Frontal cortex (tissue), 4 donors: ENCODE results near the gene QPRT. TPM values are rescaled to one million over a fixed set of nuclear protein-coding genes. Genes with fewer than 3 reads are reported as not detected.
"Not testable (repeated sequence)": the region's sequence is repeated elsewhere in the genome, so short reads cannot be mapped to it uniquely, and the experiment has no call there.

Experiments
- DNase-seq, 2 donors: peaks; one replicate each; pipeline ENCODE4 v3.0.0; 2012; ENCODE audit warnings: low spot score in 2 of 2
- FAIRE-seq: peaks from 2 replicates; lab custom pipeline; 2012; peaks lifted over from hg19 to GRCh38; lab: Jason Lieb, UNC
- total RNA-seq: library from RNA; depleted of rRNA; stranded (reverse); fragments of >200 nt; gene quantifications from one replicate; pipeline ENCODE4 v1.2.3, GENCODE V29; 2014
- donor health status: control.
- donor health status: control.
- donor health status: control.

Gene QPRT
- total RNA-seq, 1 donor from 2014 or later = 2.9 TPM

GRCh38 chr16:29662000-29662728, 16.8 kb upstream of the QPRT start:
- DNase-seq (no peak), FAIRE-seq (no peak)

GRCh38 chr16:29662729-29663015, 16.3 kb upstream of the QPRT start:
- DNase-seq = no peak
- no peak for FAIRE-seq

- DNase-seq (no peak), FAIRE-seq (no peak)
These were observed 15.8 kb upstream of the QPRT start, which contains the start of gene SPN for GRCh38 chr16:29663016-29663806. Gene SPN (plus strand): TSS chr16:29663247. CDS start chr16:29663729, 482 bp downstream.

GRCh38 chr16:29663807-29664090, 15.2 kb upstream of the QPRT start:
- no peak for FAIRE-seq
- DNase-seq = no peak

- FAIRE-seq (no peak), DNase-seq (no peak)
These were observed 14.7 kb upstream of the QPRT start for GRCh38 chr16:29664091-29664921.

GRCh38 chr16:29665294-29666077, 13.5 kb upstream of the QPRT start:
- FAIRE-seq (no peak), DNase-seq (no peak)

- FAIRE-seq, DNase-seq: not testable (repeated sequence)
These were observed 11.7 kb upstream of the QPRT start for GRCh38 chr16:29667322-29667610.

GRCh38 chr16:29667755-29668154, 11.2 kb upstream of the QPRT start:
- FAIRE-seq = no peak

GRCh38 chr16:29668267-29668666, 10.7 kb upstream of the QPRT start:
- FAIRE-seq (no peak), DNase-seq (no peak)

More at GRCh38 chr16:29667755-29668154, 11.2 kb upstream of the QPRT start:
- no peak for DNase-seq

- DNase-seq = no peak
- FAIRE-seq = no peak
These were observed 5.5 kb upstream of the QPRT start for GRCh38 chr16:29673501-29673900.

- no peak for FAIRE-seq
- DNase-seq = peak; percentile 63 to 67
These were observed 4.8 kb upstream of the QPRT start for GRCh38 chr16:29674188-29674587.

- no peak for DNase-seq
- FAIRE-seq = no peak
These were observed 3.0 kb upstream of the QPRT start for GRCh38 chr16:29675811-29676643.

GRCh38 chr16:29676989-29677785, 1.8 kb upstream of the QPRT start:
- no peak for FAIRE-seq

GRCh38 chr16:29680180-29680598, 1.2 kb downstream of the QPRT start:
- DNase-seq = no peak
- no peak for FAIRE-seq

More at GRCh38 chr16:29676989-29677785, 1.8 kb upstream of the QPRT start:
- no peak for DNase-seq

- DNase-seq (no peak), FAIRE-seq (no peak)
These were observed 4.6 kb downstream of the QPRT start for GRCh38 chr16:29683543-29684090.

GRCh38 chr16:29684679-29685078, 5.7 kb downstream of the QPRT start:
- no peak for FAIRE-seq

GRCh38 chr16:29686740-29687332, 7.9 kb downstream of the QPRT start:
- DNase-seq (no peak), FAIRE-seq (no peak)

More at GRCh38 chr16:29684679-29685078, 5.7 kb downstream of the QPRT start:
- no peak for DNase-seq

- no peak for DNase-seq
These were observed 8.8 kb downstream of the QPRT start for GRCh38 chr16:29687755-29688154.

More at GRCh38 chr16:29687755-29688154, 8.8 kb downstream of the QPRT start:
- no peak for FAIRE-seq
